CD14-positive monocyte (primary cell): ENCODE data around the gene MAB21L3. TPM values are rescaled to one million over a fixed set of nuclear protein-coding genes. Genes with fewer than 3 reads are reported as not detected.

Source experiments
- DNase-seq, 3 donors: peaks; one replicate each; pipeline ENCODE4 v3.0.0-alpha.2; 2011 to 2022
- H2AFZ ChIP-seq: 2 replicates; pipeline ENCODE4 v1.6.0; 2012; ENCODE audit warnings: mild to moderate bottlenecking, low read depth, low read length, inconsistent platforms; ENCODE audit not compliant: insufficient read depth, poor library complexity, severe bottlenecking
- H3K27ac ChIP-seq, 2 donors: 1 replicate in 1 of 2; 2 replicates in 1 of 2; pipeline ENCODE4 v1.5.1; 2012 to 2013; ENCODE audit warnings: low read length in 2 of 2, control low read depth in 1 of 2, inconsistent platforms in 1 of 2, low read depth in 1 of 2, mild to moderate bottlenecking in 1 of 2
- H3K27me3 ChIP-seq, 2 donors: one replicate each; pipeline versions ENCODE4 v1.6.0 to v1.6.1; 2011 to 2013; ENCODE audit warnings: low read length in 2 of 2; ENCODE audit not compliant: control insufficient read depth in 2 of 2, insufficient read depth in 2 of 2
- H3K36me3 ChIP-seq, 2 donors: replicated peaks in 1 of 2; 1 replicate in 1 of 2; 2 replicates in 1 of 2; pipeline versions ENCODE4 v1.5.1 to v1.6.1; 2012 to 2013; ENCODE audit warnings: low read length in 2 of 2, control low read depth in 1 of 2, inconsistent platforms in 1 of 2, mild to moderate bottlenecking in 1 of 2; ENCODE audit not compliant: insufficient read depth in 2 of 2, control insufficient read depth in 1 of 2
- H3K4me1 ChIP-seq, 2 donors: 1 replicate in 1 of 2; 2 replicates in 1 of 2; pipeline versions ENCODE4 v1.5.1 to v1.6.1; 2012 to 2013; ENCODE audit warnings: low read length in 2 of 2, control low read depth in 1 of 2, inconsistent platforms in 1 of 2, mild to moderate bottlenecking in 1 of 2, moderate library complexity in 1 of 2; ENCODE audit not compliant: insufficient read depth in 2 of 2, control insufficient read depth in 1 of 2
- H3K4me2 ChIP-seq: replicated peaks from 2 replicates; pipeline ENCODE3; 2012; ENCODE audit warnings: low read length, moderate library complexity, mild to moderate bottlenecking; ENCODE audit not compliant: poor library complexity, severe bottlenecking; ENCODE audit errors: extremely low read depth
- H3K4me3 ChIP-seq, 3 experiments: fragments of 200-600 bp in 1 of 3; sonication (generic) in 1 of 3; replicated peaks in 1 of 3; 1 replicate in 2 of 3; 2 replicates in 1 of 3; pipeline ENCODE4 v1.5.1; 2011 to 2013; ENCODE audit warnings: low read length in 3 of 3, mild to moderate bottlenecking in 3 of 3, control low read depth in 2 of 3, low read depth in 2 of 3, inconsistent platforms in 1 of 3, moderate library complexity in 1 of 3
- H3K79me2 ChIP-seq: 2 replicates; pipeline ENCODE4 v1.6.0; 2012; ENCODE audit warnings: mild to moderate bottlenecking, control low read depth, inconsistent platforms, low read length, moderate library complexity; ENCODE audit not compliant: insufficient read depth
- H3K9ac ChIP-seq: 2 replicates; pipeline ENCODE4 v1.6.0; 2017; ENCODE audit warnings: low read length, mild to moderate bottlenecking; ENCODE audit not compliant: insufficient read depth, poor library complexity, severe bottlenecking
- H3K9me3 ChIP-seq, 2 donors: replicated peaks in 1 of 2; 1 replicate in 1 of 2; 2 replicates in 1 of 2; pipeline versions ENCODE4 v1.5.1 to v1.6.1; 2012 to 2013; ENCODE audit warnings: low read length in 2 of 2, control low read depth in 1 of 2; ENCODE audit not compliant: control insufficient read depth in 1 of 2, insufficient read depth in 1 of 2
- H4K20me1 ChIP-seq: 2 replicates; pipeline ENCODE4 v1.6.0; 2012; ENCODE audit warnings: mild to moderate bottlenecking, low read length, control low read depth, moderate library complexity; ENCODE audit not compliant: insufficient read depth
- H3K27ac Mint-ChIP-seq, 7 donors: one replicate each; pipeline ENCODE4 v1.8.0; 2020; ENCODE audit warnings: mild to moderate bottlenecking in 7 of 7, mixed read lengths in 7 of 7, moderate library complexity in 6 of 7, inconsistent platforms in 2 of 7
- H3K27me3 Mint-ChIP-seq, 3 donors: one replicate each; pipeline ENCODE4 v1.8.0; 2021 to 2022; ENCODE audit warnings: low read depth in 3 of 3, mild to moderate bottlenecking in 3 of 3, mixed read lengths in 3 of 3, moderate library complexity in 3 of 3, inconsistent platforms in 1 of 3
- H3K36me3 Mint-ChIP-seq, 2 donors: one replicate each; pipeline ENCODE4 v1.8.0; 2020; ENCODE audit warnings: mixed read lengths in 2 of 2, inconsistent platforms in 1 of 2, mild to moderate bottlenecking in 1 of 2
- H3K4me1 Mint-ChIP-seq: one replicate; pipeline ENCODE4 v1.8.0; 2020; ENCODE audit warnings: mild to moderate bottlenecking, mixed read lengths
- H3K4me3 Mint-ChIP-seq, 2 donors: one replicate each; pipeline ENCODE4 v1.8.0; 2020; ENCODE audit warnings: mild to moderate bottlenecking in 2 of 2, mixed read lengths in 2 of 2, moderate library complexity in 1 of 2
- H3K9me3 Mint-ChIP-seq, 7 donors: one replicate each; pipeline ENCODE4 v1.8.0; 2020 to 2022; ENCODE audit warnings: mixed read lengths in 7 of 7, mild to moderate bottlenecking in 6 of 7, moderate library complexity in 6 of 7, inconsistent platforms in 2 of 7
- CTCF ChIP-seq: fragments of 200-600 bp; IDR thresholded peaks from one replicate; pipeline ENCODE4 v1.8.0; 2022; ENCODE audit warnings: antibody characterized with exemption, mild to moderate bottlenecking
- WGBS: methylation state at CpG from one replicate; pipeline ENCODE4 v1.1.5; 2013; ENCODE audit warnings: missing lambda C conversion rate; ENCODE audit not compliant: insufficient coverage; 5-methylcytosine and 5-hydroxymethylcytosine counted together
- intact Hi-C, 2 donors: fragments of 100-400 bp; cut with micrococcal nuclease; formaldehyde crosslinking; loops; one replicate each; pipeline versions ENCODE4 v1.15.0 to v1.15.1; 2023
- polyA plus RNA-seq, 3 donors: library from polyadenylated mRNA; depleted of rRNA in 1 of 3; unstranded in 2 of 3; stranded (reverse) in 1 of 3; fragments of 300-500 nt in 2 of 3; fragments of >200 nt in 1 of 3; fragmentation: Illumina TruSeq in 2 of 3; gene quantifications; 1 replicate in 2 of 3; 2 replicates in 1 of 3; pipeline ENCODE4 v1.2.3, GENCODE V29; 2012 to 2021

MAB21L3 gene
- polyA plus RNA-seq, 3 donors: 0.44 TPM; not detected in 2

- TF ChIP-seq CTCF: no peak
- H3K4me3 Mint-ChIP-seq: no peak overlapping the region
- no peaks in the 10 kb centered on the region for H3K36me3 Mint-ChIP-seq
- no peaks in the 10 kb centered on the region for H3K9me3 ChIP-seq
- no peak overlapping the region for H3K4me2 ChIP-seq
- DNase-seq: no peak
- no peak overlapping the region for H3K27ac Mint-ChIP-seq
- no peak overlapping the region for H3K27ac ChIP-seq
- H3K27me3 Mint-ChIP-seq: no peaks in the 10 kb centered on the region
- no peaks in the 10 kb centered on the region for H4K20me1 ChIP-seq
- H3K4me1 Mint-ChIP-seq: peaks cover 3% of the 10 kb centered on the region
- H3K9me3 Mint-ChIP-seq: no peaks in the 10 kb centered on the region
- H3K36me3 ChIP-seq: no peaks in the 10 kb centered on the region
- intact Hi-C loops: no loop called here
- H3K4me3 ChIP-seq: no peak overlapping the region
- WGBS: 94% methylated on average over 10 of the region's 13 CpGs
- no peaks in the 10 kb centered on the region for H3K27me3 ChIP-seq
- no peak overlapping the region for H2AFZ ChIP-seq
- H3K4me1 ChIP-seq: peaks cover 5 to 7% of the 10 kb centered on the region in 2 donors
- H3K9ac ChIP-seq: no peak overlapping the region
- no peaks in the 10 kb centered on the region for H3K79me2 ChIP-seq
Measured at GRCh38 chr1:116127123-116127847, 16.1 kb downstream of the MAB21L3 start.

GRCh38 chr1:116127848-116128540 lies 16.8 kb downstream of the MAB21L3 start:
- H3K4me1 ChIP-seq: peaks cover 9 to 11% of the 10 kb centered on the region in 2 donors
- no peak overlapping the region for H3K4me3 Mint-ChIP-seq
- peaks cover 3% of the 10 kb centered on the region for H3K4me1 Mint-ChIP-seq
- H3K4me2 ChIP-seq: no peak overlapping the region
- 79% methylated on average over 5 of the region's 7 CpGs for WGBS
- H3K27ac Mint-ChIP-seq: no peak overlapping the region
- no peaks in the 10 kb centered on the region for H3K27me3 ChIP-seq
- no peak overlapping the region for H3K27ac ChIP-seq
- intact Hi-C loops: no loop called here
- peaks cover 0 to 1% (median 0%) of the 10 kb centered on the region in 7 donors for H3K9me3 Mint-ChIP-seq
- H4K20me1 ChIP-seq: no peaks in the 10 kb centered on the region
- H3K9ac ChIP-seq: no peak overlapping the region
- no peak overlapping the region for H2AFZ ChIP-seq
- no peak for TF ChIP-seq CTCF
- no peaks in the 10 kb centered on the region for H3K36me3 ChIP-seq
- H3K9me3 ChIP-seq: no peaks in the 10 kb centered on the region
- no peak for DNase-seq
- no peaks in the 10 kb centered on the region for H3K36me3 Mint-ChIP-seq
- H3K4me3 ChIP-seq: no peak overlapping the region
- no peaks in the 10 kb centered on the region for H3K27me3 Mint-ChIP-seq
- no peaks in the 10 kb centered on the region for H3K79me2 ChIP-seq
